ENCODE results near the gene ZC3H7B.

The ZC3H7B gene

GRCh38 chr22:41280065-41280464 lies 21.3 kb upstream of the ZC3H7B start:
- TF ChIP-seq, protein P1, sequence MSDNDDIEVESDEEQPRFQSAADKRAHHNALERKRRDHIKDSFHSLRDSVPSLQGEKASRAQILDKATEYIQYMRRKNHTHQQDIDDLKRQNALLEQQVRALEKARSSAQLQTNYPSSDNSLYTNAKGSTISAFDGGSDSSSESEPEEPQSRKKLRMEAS (IDR thresholded peaks at IDR 0.05; ENCODE audit: low read depth, low read length): no peak
- TF ChIP-seq MYC (IDR thresholded peaks at IDR 0.05; ENCODE audit: low read depth, low read length) (no peak), POLR2A (IDR thresholded peaks at IDR 0.05; ENCODE audit: extremely low read depth, insufficient read length) (no peak)
- TF ChIP-seq, protein P2, sequence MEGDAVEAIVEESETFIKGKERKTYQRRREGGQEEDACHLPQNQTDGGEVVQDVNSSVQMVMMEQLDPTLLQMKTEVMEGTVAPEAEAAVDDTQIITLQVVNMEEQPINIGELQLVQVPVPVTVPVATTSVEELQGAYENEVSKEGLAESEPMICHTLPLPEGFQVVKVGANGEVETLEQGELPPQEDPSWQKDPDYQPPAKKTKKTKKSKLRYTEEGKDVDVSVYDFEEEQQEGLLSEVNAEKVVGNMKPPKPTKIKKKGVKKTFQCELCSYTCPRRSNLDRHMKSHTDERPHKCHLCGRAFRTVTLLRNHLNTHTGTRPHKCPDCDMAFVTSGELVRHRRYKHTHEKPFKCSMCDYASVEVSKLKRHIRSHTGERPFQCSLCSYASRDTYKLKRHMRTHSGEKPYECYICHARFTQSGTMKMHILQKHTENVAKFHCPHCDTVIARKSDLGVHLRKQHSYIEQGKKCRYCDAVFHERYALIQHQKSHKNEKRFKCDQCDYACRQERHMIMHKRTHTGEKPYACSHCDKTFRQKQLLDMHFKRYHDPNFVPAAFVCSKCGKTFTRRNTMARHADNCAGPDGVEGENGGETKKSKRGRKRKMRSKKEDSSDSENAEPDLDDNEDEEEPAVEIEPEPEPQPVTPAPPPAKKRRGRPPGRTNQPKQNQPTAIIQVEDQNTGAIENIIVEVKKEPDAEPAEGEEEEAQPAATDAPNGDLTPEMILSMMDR (IDR thresholded peaks at IDR 0.05; ENCODE audit: low read depth, low read length): no peak
- no peak overlapping the region for H3K4me3 ChIP-seq (ENCODE audit: low read depth, low read length)
- DNase-seq (ENCODE audit: low read depth): no peak

- DNase-seq (ENCODE audit: low read depth): no peak
- TF ChIP-seq, protein P2 (IDR thresholded peaks at IDR 0.05; ENCODE audit: low read depth, low read length): no peak
- TF ChIP-seq MYC (IDR thresholded peaks at IDR 0.05; ENCODE audit: low read depth, low read length): no peak
- TF ChIP-seq, protein P1 (IDR thresholded peaks at IDR 0.05; ENCODE audit: low read depth, low read length): no peak
- no peak for TF ChIP-seq POLR2A (IDR thresholded peaks at IDR 0.05; ENCODE audit: extremely low read depth, insufficient read length)
- H3K4me3 ChIP-seq (ENCODE audit: low read depth, low read length): no peak overlapping the region
Observed at GRCh38 chr22:41280854-41281253, 20.5 kb upstream of the ZC3H7B start.

GRCh38 chr22:41284465-41284864 lies 16.9 kb upstream of the ZC3H7B start:
- H3K4me3 ChIP-seq (ENCODE audit: low read depth, low read length): peak overlapping the region; percentile 91
- TF ChIP-seq MYC (IDR thresholded peaks at IDR 0.05; ENCODE audit: low read depth, low read length) (no peak), POLR2A (IDR thresholded peaks at IDR 0.05; ENCODE audit: extremely low read depth, insufficient read length) (no peak)
- TF ChIP-seq, protein P1 (IDR thresholded peaks at IDR 0.05; ENCODE audit: low read depth, low read length): no peak
- TF ChIP-seq, protein P2 (IDR thresholded peaks at IDR 0.05; ENCODE audit: low read depth, low read length): no peak
- no peak for DNase-seq (ENCODE audit: low read depth)

- TF ChIP-seq, protein P2 (IDR thresholded peaks at IDR 0.05; ENCODE audit: low read depth, low read length): no peak
- TF ChIP-seq MYC (IDR thresholded peaks at IDR 0.05; ENCODE audit: low read depth, low read length): 0 out of 2 replicates have a peak, but pooled peaks have one; percentile 12
- peak overlapping the region; percentile 91 for H3K4me3 ChIP-seq (ENCODE audit: low read depth, low read length)
- peak; percentile 87 for DNase-seq (ENCODE audit: low read depth)
Observed at GRCh38 chr22:41285441-41285819, 15.9 kb upstream of the ZC3H7B start.

GRCh38 chr22:41285820-41286638 lies 15.3 kb upstream of the ZC3H7B start, which contains the start of gene RANGAP1:
RANGAP1 (minus strand) TSS chr22:41286187; CDS start chr22:41281044, 5,143 bp downstream.
- TF ChIP-seq POLR2A (IDR thresholded peaks at IDR 0.05; ENCODE audit: extremely low read depth, insufficient read length) (peak; percentile 38), MYC (IDR thresholded peaks at IDR 0.05; ENCODE audit: low read depth, low read length) (peak; percentile 94)
- TF ChIP-seq, protein P2 (IDR thresholded peaks at IDR 0.05; ENCODE audit: low read depth, low read length): no peak
- TF ChIP-seq, protein P1 (IDR thresholded peaks at IDR 0.05; ENCODE audit: low read depth, low read length): peak; percentile 52
- peak within 1 kb of the TSS; percentile 91 for H3K4me3 ChIP-seq (ENCODE audit: low read depth, low read length)
- DNase-seq (ENCODE audit: low read depth): peak; percentile 99

All from NB4 (cell line).